Measurements from ENCODE around the gene DNASE1L1. TPM values are rescaled to one million over a fixed set of nuclear protein-coding genes. Genes with fewer than 3 reads are reported as not detected.
A peak's percentile ranks its signal among the peaks of the same experiment; 100 is the strongest.

DNASE1L1 gene
- total and polyA plus RNA-seq, 4 donors: 9.3 to 22.1 (median 16.7) TPM

- peaks cover 0 to 2% (median 0%) of the 10 kb centered on the region in 4 donors for H3K36me3 ChIP-seq (ENCODE audit: control insufficient read depth in 4 of 4, insufficient read depth in 3 of 4, low read depth in 1 of 4, low read length in 3 of 4)
- H3K27me3 ChIP-seq (ENCODE audit: control insufficient read depth in 4 of 4, insufficient read depth in 4 of 4, low read length in 3 of 4): no peaks in the 10 kb centered on the region
- TF ChIP-seq FOXA1 (IDR thresholded peaks at IDR 0.05): no peak
- no peak for TF ChIP-seq RXRA (IDR thresholded peaks at IDR 0.05)
- TF ChIP-seq MAX (IDR thresholded peaks at IDR 0.05): no peak
- no peak for TF ChIP-seq HNF4A (conservative IDR thresholded peaks at IDR 0.05)
- no peak for TF ChIP-seq NR2F2 (IDR thresholded peaks at IDR 0.05)
- TF ChIP-seq TAF1 (conservative IDR thresholded peaks at IDR 0.05): no peak
- no peak for TF ChIP-seq YY1 (IDR thresholded peaks at IDR 0.05)
- TF ChIP-seq RAD21 (IDR thresholded peaks at IDR 0.05): no peak
- no peak for TF ChIP-seq REST (IDR thresholded peaks at IDR 0.05)
- TF ChIP-seq FOXA2 (IDR thresholded peaks at IDR 0.05): no peak
- TF ChIP-seq EGR1 (IDR thresholded peaks at IDR 0.05; ENCODE audit: low read depth in 2 of 2): no peak
- TF ChIP-seq GABPA (IDR thresholded peaks at IDR 0.05 in 1 of 2, conservative IDR thresholded peaks at IDR 0.05 in 1 of 2): no peak
- no peak for TF ChIP-seq ZBTB33 (IDR thresholded peaks at IDR 0.05)
- TF ChIP-seq ATF3 (IDR thresholded peaks at IDR 0.05): no peak
- no peak for TF ChIP-seq SP1 (IDR thresholded peaks at IDR 0.05)
- no peak for TF ChIP-seq HNF4G (IDR thresholded peaks at IDR 0.05)
- TF ChIP-seq JUND (IDR thresholded peaks at IDR 0.05): no peak
- no peak overlapping the region for H3K27ac ChIP-seq (ENCODE audit: low read depth in 1 of 2, low read length in 2 of 2)
- no peak overlapping the region for H3K9ac ChIP-seq (ENCODE audit: low read depth in 1 of 2, low read length in 2 of 2)
- 90% methylated on average over 34 of the region's 34 CpGs for WGBS
- peaks cover 5 to 24% (median 8%) of the 10 kb centered on the region in 4 donors for H3K4me1 ChIP-seq (ENCODE audit: control insufficient read depth in 4 of 4, insufficient read depth in 4 of 4, low read length in 3 of 4)
- no peaks in the 10 kb centered on the region for H3K9me3 ChIP-seq (ENCODE audit: control insufficient read depth in 4 of 4, low read length in 3 of 4)
- H3K4me3 ChIP-seq (ENCODE audit: low read depth in 1 of 3, low read length in 3 of 3): no peak overlapping the region
- DNase-seq (ENCODE audit: low spot score): no peak
Measured at GRCh38 chrX:154360155-154360713, 48.8 kb downstream of the DNASE1L1 start.

GRCh38 chrX:154359362-154360154, 49.5 kb downstream of the DNASE1L1 start:
- no peak overlapping the region for H3K9ac ChIP-seq (ENCODE audit: low read depth in 1 of 2, low read length in 2 of 2)
- DNase-seq (ENCODE audit: low spot score): no peak
- no peaks in the 10 kb centered on the region for H3K27me3 ChIP-seq (ENCODE audit: control insufficient read depth in 4 of 4, insufficient read depth in 4 of 4, low read length in 3 of 4)
- H3K27ac ChIP-seq (ENCODE audit: low read depth in 1 of 2, low read length in 2 of 2): peak overlapping the region; percentile 7 to 15
- no peaks in the 10 kb centered on the region for H3K9me3 ChIP-seq (ENCODE audit: control insufficient read depth in 4 of 4, low read length in 3 of 4)
- H3K4me3 ChIP-seq (ENCODE audit: low read depth in 1 of 3, low read length in 3 of 3): no peak overlapping the region
- peaks cover 5 to 24% (median 8%) of the 10 kb centered on the region in 4 donors for H3K4me1 ChIP-seq (ENCODE audit: control insufficient read depth in 4 of 4, insufficient read depth in 4 of 4, low read length in 3 of 4)
- H3K36me3 ChIP-seq (ENCODE audit: control insufficient read depth in 4 of 4, insufficient read depth in 3 of 4, low read depth in 1 of 4, low read length in 3 of 4): peaks cover 0 to 2% (median 0%) of the 10 kb centered on the region in 4 donors
- WGBS: 93% methylated on average over 41 of the region's 41 CpGs
- TF ChIP-seq HNF4G (IDR thresholded peaks at IDR 0.05) (no peak), FOXA2 (IDR thresholded peaks at IDR 0.05) (no peak), TAF1 (conservative IDR thresholded peaks at IDR 0.05) (no peak), REST (IDR thresholded peaks at IDR 0.05) (no peak), EGR1 (IDR thresholded peaks at IDR 0.05; ENCODE audit: low read depth in 2 of 2) (no peak), SP1 (IDR thresholded peaks at IDR 0.05) (no peak), JUND (IDR thresholded peaks at IDR 0.05) (no peak), HNF4A (conservative IDR thresholded peaks at IDR 0.05) (no peak), RXRA (IDR thresholded peaks at IDR 0.05) (no peak), NR2F2 (IDR thresholded peaks at IDR 0.05) (no peak), YY1 (IDR thresholded peaks at IDR 0.05) (no peak), ATF3 (IDR thresholded peaks at IDR 0.05) (no peak), RAD21 (IDR thresholded peaks at IDR 0.05) (no peak), MAX (IDR thresholded peaks at IDR 0.05) (no peak)
